ENCODE data around the gene ENTPD7. TPM values are rescaled to one million over a fixed set of nuclear protein-coding genes. Genes with fewer than 3 reads are reported as not detected.

Gene ENTPD7
- total and polyA plus RNA-seq, 2 experiments from 2014 or later = 18.6 to 53.3 TPM

DNA sequence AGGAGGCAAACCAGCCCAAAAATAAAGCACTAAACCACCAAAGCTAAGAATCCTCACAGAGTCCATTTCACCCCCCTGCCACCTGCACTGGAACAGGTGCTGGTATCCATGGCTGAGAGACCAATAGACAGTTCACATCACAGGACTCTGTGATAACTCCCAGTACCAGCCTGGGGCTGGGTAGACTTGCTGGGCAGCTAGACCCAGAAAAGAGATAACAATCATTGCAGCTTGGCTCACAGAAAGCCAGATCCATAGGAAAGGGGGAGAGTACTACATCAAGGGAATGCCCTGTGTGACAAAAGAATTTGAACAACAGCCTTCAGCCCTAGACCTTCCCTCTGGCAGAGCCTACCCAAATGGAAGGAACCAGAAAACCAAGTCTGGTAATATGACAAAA, 25.5 kb upstream of the ENTPD7 start:
- H4K20me1 ChIP-seq (ENCODE audit: insufficient read depth, poor library complexity, severe bottlenecking) = no peaks in the 10 kb centered on the region
- H3K36me3 ChIP-seq (replicated peaks; ENCODE audit: insufficient read depth, low read depth) = no peaks in the 10 kb centered on the region
- H3K27me3 ChIP-seq = no peaks in the 10 kb centered on the region
- H3K9me3 ChIP-seq (ENCODE audit: low read depth) = no peaks in the 10 kb centered on the region
- H2AFZ ChIP-seq = no peak overlapping the region
- H3K4me3 ChIP-seq = no peak overlapping the region
- TF ChIP-seq, protein P1, sequence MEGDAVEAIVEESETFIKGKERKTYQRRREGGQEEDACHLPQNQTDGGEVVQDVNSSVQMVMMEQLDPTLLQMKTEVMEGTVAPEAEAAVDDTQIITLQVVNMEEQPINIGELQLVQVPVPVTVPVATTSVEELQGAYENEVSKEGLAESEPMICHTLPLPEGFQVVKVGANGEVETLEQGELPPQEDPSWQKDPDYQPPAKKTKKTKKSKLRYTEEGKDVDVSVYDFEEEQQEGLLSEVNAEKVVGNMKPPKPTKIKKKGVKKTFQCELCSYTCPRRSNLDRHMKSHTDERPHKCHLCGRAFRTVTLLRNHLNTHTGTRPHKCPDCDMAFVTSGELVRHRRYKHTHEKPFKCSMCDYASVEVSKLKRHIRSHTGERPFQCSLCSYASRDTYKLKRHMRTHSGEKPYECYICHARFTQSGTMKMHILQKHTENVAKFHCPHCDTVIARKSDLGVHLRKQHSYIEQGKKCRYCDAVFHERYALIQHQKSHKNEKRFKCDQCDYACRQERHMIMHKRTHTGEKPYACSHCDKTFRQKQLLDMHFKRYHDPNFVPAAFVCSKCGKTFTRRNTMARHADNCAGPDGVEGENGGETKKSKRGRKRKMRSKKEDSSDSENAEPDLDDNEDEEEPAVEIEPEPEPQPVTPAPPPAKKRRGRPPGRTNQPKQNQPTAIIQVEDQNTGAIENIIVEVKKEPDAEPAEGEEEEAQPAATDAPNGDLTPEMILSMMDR (IDR thresholded peaks at IDR 0.05; ENCODE audit: poor library complexity) = no peak
- TF ChIP-seq EZH2phosphoT487 (IDR thresholded peaks at IDR 0.05; ENCODE audit: low read depth, severe bottlenecking, unreplicated experiment) (no peak), EZH2 (IDR thresholded peaks at IDR 0.05; ENCODE audit: borderline replicate concordance) (no peak)
- no peak overlapping the region for H3K4me2 ChIP-seq
- no peaks in the 10 kb centered on the region for H3K79me2 ChIP-seq
- no peak overlapping the region for H3K27ac ChIP-seq
- no peaks in the 10 kb centered on the region for H3K9me2 ChIP-seq (replicated peaks; ENCODE audit: insufficient read depth)
- H3K4me1 ChIP-seq (ENCODE audit: insufficient read depth) = no peaks in the 10 kb centered on the region
- DNase-seq (ENCODE audit: low spot score) = no peak

DNA sequence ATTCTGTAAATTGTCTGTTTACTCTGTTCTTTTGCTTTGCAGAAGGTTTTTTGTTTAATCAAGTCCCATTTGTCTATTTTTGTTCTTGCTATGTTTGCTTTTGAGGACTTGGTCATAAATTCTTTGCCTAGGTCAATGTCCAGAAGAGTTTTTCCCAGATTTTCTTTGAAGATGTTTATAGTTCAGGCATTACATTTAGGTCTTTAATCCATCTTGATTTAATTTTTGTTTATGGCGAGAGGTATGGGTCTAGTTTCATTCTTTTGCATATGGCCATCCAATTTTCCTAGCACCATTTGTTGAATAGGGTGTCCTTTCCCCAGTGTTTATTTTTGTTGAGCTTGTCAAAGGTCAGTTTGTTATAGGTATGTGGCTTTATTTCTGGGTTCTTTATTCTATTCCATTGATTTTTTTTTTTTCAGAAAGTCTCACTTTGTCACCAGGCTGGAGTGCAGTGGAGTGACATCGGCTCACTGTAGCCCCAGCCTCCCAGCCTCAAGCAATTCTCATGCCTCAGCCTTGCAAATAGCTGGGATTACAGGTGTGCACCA, 11.6 kb upstream of the ENTPD7 start:
- no peaks in the 10 kb centered on the region for H3K9me3 ChIP-seq (ENCODE audit: low read depth)
- TF ChIP-seq EZH2 (IDR thresholded peaks at IDR 0.05; ENCODE audit: borderline replicate concordance) (no peak), EZH2phosphoT487 (IDR thresholded peaks at IDR 0.05; ENCODE audit: low read depth, severe bottlenecking, unreplicated experiment) (no peak)
- TF ChIP-seq, protein P1 (IDR thresholded peaks at IDR 0.05; ENCODE audit: poor library complexity) = no peak
- WGBS (ENCODE audit: low lambda C conversion rate, missing lambda C conversion rate) = 71% methylated on average over 2 of the region's 2 CpGs
- H3K27me3 ChIP-seq = no peaks in the 10 kb centered on the region
- no peaks in the 10 kb centered on the region for H3K79me2 ChIP-seq
- H2AFZ ChIP-seq = no peak overlapping the region
- H3K9me2 ChIP-seq (replicated peaks; ENCODE audit: insufficient read depth) = no peaks in the 10 kb centered on the region
- peak overlapping the region; percentile 37 for H3K4me2 ChIP-seq
- H3K36me3 ChIP-seq (replicated peaks; ENCODE audit: insufficient read depth, low read depth) = no peaks in the 10 kb centered on the region
- H3K4me1 ChIP-seq (ENCODE audit: insufficient read depth) = peaks cover 6% of the 10 kb centered on the region
- DNase-seq (ENCODE audit: low spot score) = no peak
- H4K20me1 ChIP-seq (ENCODE audit: insufficient read depth, poor library complexity, severe bottlenecking) = no peaks in the 10 kb centered on the region
- peak overlapping the region; percentile 28 for H3K27ac ChIP-seq
- H3K4me3 ChIP-seq = no peak overlapping the region

DNA sequence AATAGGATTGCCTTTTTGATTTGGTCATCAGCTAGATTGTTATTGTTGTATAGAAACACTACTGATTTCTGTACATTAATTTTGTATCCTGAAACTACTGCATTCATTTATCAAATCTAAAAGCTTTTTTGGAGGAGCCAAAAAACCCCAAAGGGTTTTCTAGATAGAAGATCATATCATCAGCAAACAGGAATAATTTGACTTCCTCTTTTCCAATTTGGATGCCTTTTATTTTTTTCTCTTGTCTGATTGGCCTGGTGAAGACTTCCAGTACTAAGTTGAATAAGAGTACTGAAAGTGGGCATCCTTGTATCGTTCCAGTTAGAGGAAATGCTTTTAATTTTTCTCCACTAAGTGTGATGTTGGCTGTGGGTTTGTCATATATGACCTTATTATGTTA, 10.6 kb upstream of the ENTPD7 start:
- Histone ChIP-seq H2AFZ (no peak overlapping the region), H3K27me3 (no peaks in the 10 kb centered on the region), H3K4me3 (no peak overlapping the region), H3K9me3 (ENCODE audit: low read depth) (no peaks in the 10 kb centered on the region), H3K4me1 (ENCODE audit: insufficient read depth) (peaks cover 6% of the 10 kb centered on the region), H3K4me2 (no peak overlapping the region), H4K20me1 (ENCODE audit: insufficient read depth, poor library complexity, severe bottlenecking) (no peaks in the 10 kb centered on the region), H3K27ac (no peak overlapping the region), H3K9me2 (replicated peaks; ENCODE audit: insufficient read depth) (no peaks in the 10 kb centered on the region), H3K79me2 (no peaks in the 10 kb centered on the region), H3K36me3 (replicated peaks; ENCODE audit: insufficient read depth, low read depth) (no peaks in the 10 kb centered on the region)
- TF ChIP-seq, protein P1 (IDR thresholded peaks at IDR 0.05; ENCODE audit: poor library complexity) = no peak
- TF ChIP-seq EZH2 (IDR thresholded peaks at IDR 0.05; ENCODE audit: borderline replicate concordance) = no peak
- DNase-seq (ENCODE audit: low spot score) = no peak
- WGBS (ENCODE audit: low lambda C conversion rate, missing lambda C conversion rate) = 0% methylated on average over 1 of the region's 1 CpG

Data from hepatocyte (in vitro differentiated cells).